CD4-positive, alpha-beta T cell treated with Interleukin-21 for 1 hour (primary cell): ENCODE measurements around the gene HDDC2.

ENCODE experiments used
- DNase-seq: peaks from one replicate; pipeline ENCODE4 v3.0.0-alpha.2; 2020

HDDC2 gene

GRCh38 chr6:125232466-125232865, 69.3 kb downstream of the HDDC2 start:
- DNase-seq: no peak

GRCh38 chr6:125231574-125232343, 70.0 kb downstream of the HDDC2 start:
- no peak for DNase-seq

GRCh38 chr6:125231133-125231532, 70.6 kb downstream of the HDDC2 start:
- DNase-seq: no peak

GRCh38 chr6:125230674-125231073, 71.1 kb downstream of the HDDC2 start:
- no peak for DNase-seq

GRCh38 chr6:125228981-125229479, 72.7 kb downstream of the HDDC2 start:
- no peak for DNase-seq

GRCh38 chr6:125227244-125227643, 74.5 kb downstream of the HDDC2 start:
- no peak for DNase-seq
